ENCODE data around the gene SDSL. TPM values are rescaled to one million over a fixed set of nuclear protein-coding genes. Genes with fewer than 3 reads are reported as not detected.

SDSL gene
- total RNA-seq, 2 experiments from 2014 or later: not detected

DNA sequence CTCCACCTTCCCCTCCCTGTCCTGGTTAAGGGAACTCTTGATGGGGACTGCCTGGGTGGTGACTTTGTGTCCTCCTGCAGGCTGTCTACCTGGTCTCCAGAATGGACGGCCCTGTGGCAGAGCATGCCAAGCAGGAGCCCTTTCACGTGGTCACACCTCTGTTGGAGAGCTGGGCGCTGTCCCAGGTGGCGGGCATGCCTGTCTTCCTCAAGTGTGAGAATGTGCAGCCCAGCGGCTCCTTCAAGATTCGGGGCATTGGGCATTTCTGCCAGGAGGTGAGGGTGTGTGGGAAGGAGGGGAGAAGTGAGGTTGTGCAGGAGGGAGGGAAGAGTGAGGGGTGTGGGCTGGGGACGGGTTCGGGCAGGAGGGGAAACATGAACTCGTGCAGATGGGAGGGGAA, 5.7 kb downstream of the SDSL start:
- TF ChIP-seq EZH2phosphoT487 (IDR thresholded peaks at IDR 0.05; ENCODE audit: borderline replicate concordance, low read depth, low read length): no peak
- TF ChIP-seq, protein P1, sequence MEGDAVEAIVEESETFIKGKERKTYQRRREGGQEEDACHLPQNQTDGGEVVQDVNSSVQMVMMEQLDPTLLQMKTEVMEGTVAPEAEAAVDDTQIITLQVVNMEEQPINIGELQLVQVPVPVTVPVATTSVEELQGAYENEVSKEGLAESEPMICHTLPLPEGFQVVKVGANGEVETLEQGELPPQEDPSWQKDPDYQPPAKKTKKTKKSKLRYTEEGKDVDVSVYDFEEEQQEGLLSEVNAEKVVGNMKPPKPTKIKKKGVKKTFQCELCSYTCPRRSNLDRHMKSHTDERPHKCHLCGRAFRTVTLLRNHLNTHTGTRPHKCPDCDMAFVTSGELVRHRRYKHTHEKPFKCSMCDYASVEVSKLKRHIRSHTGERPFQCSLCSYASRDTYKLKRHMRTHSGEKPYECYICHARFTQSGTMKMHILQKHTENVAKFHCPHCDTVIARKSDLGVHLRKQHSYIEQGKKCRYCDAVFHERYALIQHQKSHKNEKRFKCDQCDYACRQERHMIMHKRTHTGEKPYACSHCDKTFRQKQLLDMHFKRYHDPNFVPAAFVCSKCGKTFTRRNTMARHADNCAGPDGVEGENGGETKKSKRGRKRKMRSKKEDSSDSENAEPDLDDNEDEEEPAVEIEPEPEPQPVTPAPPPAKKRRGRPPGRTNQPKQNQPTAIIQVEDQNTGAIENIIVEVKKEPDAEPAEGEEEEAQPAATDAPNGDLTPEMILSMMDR (conservative IDR thresholded peaks at IDR 0.05; ENCODE audit: low read length): no peak
- no TSS peak for BruUV-seq (replicated peaks)
- Histone ChIP-seq H3K4me3 (ENCODE audit: low read depth, low read length, poor library complexity, severe bottlenecking) (no peak overlapping the region), H3K9me2 (ENCODE audit: insufficient read depth, low read length) (no peaks in the 10 kb centered on the region), H2AFZ (ENCODE audit: low read length) (no peak overlapping the region), H3K27ac (ENCODE audit: low read depth, low read length, poor library complexity, severe bottlenecking) (no peak overlapping the region), H3K4me1 (ENCODE audit: insufficient read depth, low read length, poor library complexity, severe bottlenecking) (peaks cover 14% of the 10 kb centered on the region), H3K4me2 (ENCODE audit: low read length) (no peak overlapping the region), H4K20me1 (ENCODE audit: insufficient read depth, low read length) (no peaks in the 10 kb centered on the region), H3K79me2 (ENCODE audit: insufficient read depth, low read depth, low read length) (no peaks in the 10 kb centered on the region), H3K9me3 (ENCODE audit: low read length) (no peaks in the 10 kb centered on the region), H3K36me3 (ENCODE audit: insufficient read depth, low read length) (no peaks in the 10 kb centered on the region)
- intact Hi-C loops (cut with micrococcal nuclease; ENCODE audit: unreplicated experiment): no loop called here
- ChIA-PET CTCF (ENCODE audit: unreplicated experiment) (no interaction called here), POLR2A (no interaction called here)
- DNase-seq (ENCODE audit: low spot score): no peak

DNA sequence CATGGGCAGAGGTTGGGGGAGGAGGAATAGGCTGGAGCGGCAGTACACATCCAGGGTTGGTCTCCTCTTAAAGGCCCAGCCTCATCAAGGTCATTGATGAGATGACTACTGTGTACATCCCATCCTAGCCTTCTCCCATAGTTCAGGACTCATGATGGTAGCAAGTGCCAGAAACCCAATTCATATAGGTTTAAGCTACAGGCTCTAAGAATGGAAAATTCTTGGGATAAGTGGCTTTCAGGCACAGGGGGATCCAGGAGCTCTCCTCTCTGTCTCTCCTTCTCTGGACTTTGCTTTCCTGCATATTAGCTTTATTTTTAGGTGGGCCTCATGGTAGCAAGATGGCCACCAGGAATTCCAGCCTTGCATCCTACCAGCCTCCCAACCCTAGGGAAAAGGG, 6.3 kb downstream of the SDSL start:
- intact Hi-C loops (cut with micrococcal nuclease; ENCODE audit: unreplicated experiment): no loop called here
- no peak for DNase-seq (ENCODE audit: low spot score)
- BruUV-seq (replicated peaks): no TSS peak

DNA sequence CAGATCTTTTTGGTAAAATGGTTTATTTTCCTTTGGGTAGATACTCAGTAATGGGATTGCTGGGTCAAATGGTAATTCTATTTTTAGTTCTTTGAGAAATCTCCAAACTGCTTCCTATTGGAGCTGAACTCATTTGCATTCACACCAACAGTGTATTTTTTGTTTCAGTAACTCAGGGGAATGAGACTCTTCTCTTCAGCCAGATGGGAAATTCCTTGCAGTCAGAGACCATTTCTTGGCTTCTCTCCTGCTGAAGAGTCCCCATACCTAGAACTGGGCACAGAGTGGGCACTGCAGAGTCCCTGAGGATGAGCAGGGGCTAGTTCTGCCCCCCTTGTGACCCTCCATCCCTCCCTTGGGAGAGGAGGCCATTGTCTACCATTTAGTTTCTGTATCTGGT, 10.8 kb downstream of the SDSL start:
- ChIA-PET CTCF (ENCODE audit: unreplicated experiment) (no interaction called here), POLR2A (no interaction called here)
- no peak for DNase-seq (ENCODE audit: low spot score)
- Histone ChIP-seq H3K9me2 (ENCODE audit: insufficient read depth, low read length) (no peaks in the 10 kb centered on the region), H3K36me3 (ENCODE audit: insufficient read depth, low read length) (no peaks in the 10 kb centered on the region), H3K4me2 (ENCODE audit: low read length) (no peak overlapping the region), H3K4me3 (ENCODE audit: low read depth, low read length, poor library complexity, severe bottlenecking) (no peak overlapping the region), H3K9me3 (ENCODE audit: low read length) (no peaks in the 10 kb centered on the region), H4K20me1 (ENCODE audit: insufficient read depth, low read length) (no peaks in the 10 kb centered on the region), H3K79me2 (ENCODE audit: insufficient read depth, low read depth, low read length) (no peaks in the 10 kb centered on the region), H3K27ac (ENCODE audit: low read depth, low read length, poor library complexity, severe bottlenecking) (no peak overlapping the region), H3K4me1 (ENCODE audit: insufficient read depth, low read length, poor library complexity, severe bottlenecking) (no peaks in the 10 kb centered on the region), H2AFZ (ENCODE audit: low read length) (no peak overlapping the region)
- no TSS peak for BruUV-seq (replicated peaks)
- intact Hi-C loops (cut with micrococcal nuclease; ENCODE audit: unreplicated experiment): no loop called here
- no peak for TF ChIP-seq EZH2phosphoT487 (IDR thresholded peaks at IDR 0.05; ENCODE audit: borderline replicate concordance, low read depth, low read length)
- TF ChIP-seq, protein P1 (conservative IDR thresholded peaks at IDR 0.05; ENCODE audit: low read length): no peak

More for the DNA sequence above, 6.3 kb downstream of the SDSL start:
- H3K9me3 ChIP-seq (ENCODE audit: low read length): no peaks in the 10 kb centered on the region
- H3K4me2 ChIP-seq (ENCODE audit: low read length): no peak overlapping the region
- H2AFZ ChIP-seq (ENCODE audit: low read length): no peak overlapping the region
- no peak overlapping the region for H3K27ac ChIP-seq (ENCODE audit: low read depth, low read length, poor library complexity, severe bottlenecking)
- no peaks in the 10 kb centered on the region for H3K36me3 ChIP-seq (ENCODE audit: insufficient read depth, low read length)
- ChIA-PET CTCF (ENCODE audit: unreplicated experiment) (no interaction called here), POLR2A (no interaction called here)
- H3K4me3 ChIP-seq (ENCODE audit: low read depth, low read length, poor library complexity, severe bottlenecking): no peak overlapping the region
- H3K4me1 ChIP-seq (ENCODE audit: insufficient read depth, low read length, poor library complexity, severe bottlenecking): peaks cover 14% of the 10 kb centered on the region
- no peaks in the 10 kb centered on the region for H3K79me2 ChIP-seq (ENCODE audit: insufficient read depth, low read depth, low read length)
- TF ChIP-seq EZH2phosphoT487 (IDR thresholded peaks at IDR 0.05; ENCODE audit: borderline replicate concordance, low read depth, low read length): no peak
- TF ChIP-seq, protein P1 (conservative IDR thresholded peaks at IDR 0.05; ENCODE audit: low read length): no peak
- no peaks in the 10 kb centered on the region for H3K9me2 ChIP-seq (ENCODE audit: insufficient read depth, low read length)
- H4K20me1 ChIP-seq (ENCODE audit: insufficient read depth, low read length): no peaks in the 10 kb centered on the region
